Neutrophil (primary cell): ENCODE measurements around the gene PMEPA1.

Experiments used
- H3K27ac ChIP-seq: fragments of 200-600 bp; sonication (generic); 2 replicates; pipeline ENCODE4 v1.5.1; 2016; ENCODE audit warnings: mild to moderate bottlenecking, moderate library complexity
- H3K27me3 ChIP-seq: fragments of 200-600 bp; sonication (generic); 2 replicates; pipeline ENCODE4 v1.6.0; 2016; ENCODE audit warnings: mild to moderate bottlenecking
- H3K36me3 ChIP-seq: fragments of 200-600 bp; sonication (generic); 2 replicates; pipeline ENCODE4 v1.5.1; 2017
- H3K4me1 ChIP-seq, 2 experiments: fragments of 200-600 bp in 1 of 2; sonication (generic) in 1 of 2; 1 replicate in 1 of 2; 2 replicates in 1 of 2; pipeline versions ENCODE4 v1.5.1 to v1.6.1; 2013 to 2016; ENCODE audit warnings: low read depth in 1 of 2, low read length in 1 of 2, mild to moderate bottlenecking in 1 of 2, moderate library complexity in 1 of 2; ENCODE audit not compliant: control insufficient read depth in 1 of 2, insufficient read depth in 1 of 2
- H3K4me3 ChIP-seq, 2 experiments: fragments of 200-600 bp in 1 of 2; sonication (generic) in 1 of 2; 1 replicate in 1 of 2; 2 replicates in 1 of 2; pipeline ENCODE4 v1.5.1; 2013 to 2016; ENCODE audit warnings: low read depth in 1 of 2, low read length in 1 of 2, mild to moderate bottlenecking in 1 of 2, moderate library complexity in 1 of 2
- H3K9me3 ChIP-seq: fragments of 200-600 bp; sonication (generic); 2 replicates; pipeline ENCODE4 v1.5.1; 2016
- CTCF ChIP-seq: fragments of 200-600 bp; sonication (generic); IDR thresholded peaks from 2 replicates; pipeline ENCODE4 v1.5.1; 2016; ENCODE audit warnings: antibody characterized with exemption

The PMEPA1 gene

GRCh38 chr20:57698116-57698866 lies 11.5 kb downstream of the PMEPA1 start:
- Histone ChIP-seq H3K27me3 (peaks cover 22% of the 10 kb centered on the region), H3K4me3 (no peak overlapping the region), H3K9me3 (no peaks in the 10 kb centered on the region), H3K27ac (no peak overlapping the region), H3K36me3 (no peaks in the 10 kb centered on the region), H3K4me1 (no peaks in the 10 kb centered on the region)
- TF ChIP-seq CTCF: no peak

DNA sequence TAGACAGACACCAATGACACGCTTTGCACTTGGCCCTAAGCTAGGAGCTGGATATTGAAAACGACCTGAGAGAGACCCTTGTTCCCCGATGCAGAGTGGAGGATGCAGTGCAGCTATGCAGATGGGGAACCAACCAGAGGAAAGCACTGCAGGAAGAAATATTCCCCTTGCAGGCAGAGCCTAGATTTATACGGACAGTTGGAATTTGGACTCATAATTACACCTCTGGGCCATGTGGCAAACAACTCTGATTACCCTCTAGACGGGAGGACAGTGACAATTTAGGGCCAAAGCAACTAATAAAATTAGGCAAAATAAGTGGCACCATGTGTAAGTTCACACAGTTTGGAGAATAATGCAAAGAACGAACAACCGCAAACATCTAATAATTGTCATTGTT lies 12.3 kb downstream of the PMEPA1 start:
- no peak overlapping the region for H3K27ac ChIP-seq
- no peaks in the 10 kb centered on the region for H3K9me3 ChIP-seq
- peaks cover 23% of the 10 kb centered on the region for H3K27me3 ChIP-seq
- H3K4me1 ChIP-seq: no peaks in the 10 kb centered on the region
- H3K36me3 ChIP-seq: no peaks in the 10 kb centered on the region
- no peak overlapping the region for H3K4me3 ChIP-seq
- TF ChIP-seq CTCF: no peak

- Histone ChIP-seq H3K27me3 (peaks cover 34% of the 10 kb centered on the region), H3K27ac (no peak overlapping the region), H3K36me3 (no peaks in the 10 kb centered on the region), H3K9me3 (no peaks in the 10 kb centered on the region), H3K4me3 (no peak overlapping the region), H3K4me1 (no peaks in the 10 kb centered on the region)
- no peak for TF ChIP-seq CTCF
These were observed 13.3 kb downstream of the PMEPA1 start for GRCh38 chr20:57696401-57696961.

- no peak overlapping the region for H3K27ac ChIP-seq
- H3K9me3 ChIP-seq: no peaks in the 10 kb centered on the region
- no peak for TF ChIP-seq CTCF
- H3K36me3 ChIP-seq: no peaks in the 10 kb centered on the region
- no peak overlapping the region for H3K4me3 ChIP-seq
- H3K27me3 ChIP-seq: peaks cover 39% of the 10 kb centered on the region
- H3K4me1 ChIP-seq: no peaks in the 10 kb centered on the region
These were observed 13.9 kb downstream of the PMEPA1 start for GRCh38 chr20:57695940-57696339.

DNA sequence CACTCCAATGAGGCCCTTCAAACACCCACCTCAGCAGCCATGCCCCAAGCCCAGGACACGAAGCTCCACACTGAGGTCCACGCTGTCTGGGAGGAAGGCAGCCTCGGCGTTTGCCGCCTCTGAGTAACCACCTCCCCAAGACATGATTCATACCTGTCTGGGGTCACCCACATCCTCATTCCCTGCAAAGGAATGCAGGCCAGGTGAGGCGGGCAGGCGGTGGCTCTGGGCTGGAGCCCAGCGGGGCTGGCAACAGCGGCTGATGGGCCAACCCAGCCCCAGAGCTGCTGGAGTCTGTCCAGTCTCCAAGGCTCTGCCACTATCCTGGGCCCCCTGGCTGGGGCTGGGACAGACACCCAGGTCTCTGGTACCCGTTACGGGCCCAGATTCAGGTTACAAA lies 14.8 kb downstream of the PMEPA1 start:
- Histone ChIP-seq H3K27me3 (peaks cover 43% of the 10 kb centered on the region), H3K27ac (no peak overlapping the region), H3K4me3 (no peak overlapping the region), H3K4me1 (no peaks in the 10 kb centered on the region), H3K36me3 (no peaks in the 10 kb centered on the region), H3K9me3 (no peaks in the 10 kb centered on the region)
- TF ChIP-seq CTCF: no peak
